GM13976 (cell line): ENCODE data around the gene BTBD10.

ENCODE experiments used
- DNase-seq: peaks from one replicate; pipeline ENCODE4 v3.0.0; 2012; ENCODE audit warnings: low spot score
- CTCF ChIP-seq: IDR thresholded peaks from 2 replicates; pipeline ENCODE4 v1.5.1; 2012; ENCODE audit warnings: borderline replicate concordance, mild to moderate bottlenecking; ENCODE audit not compliant: insufficient read depth; ENCODE audit errors: extremely low read depth, missing control alignments, control extremely low read depth
- in situ Hi-C: fragments of 300-500 bp; cut with MboI; formaldehyde crosslinking; loops from one replicate; pipeline ENCODE4 v1.12.0; 2022; ENCODE audit warnings: low sequenced_read_pairs, mixed read lengths, inconsistent platforms; ENCODE audit not compliant: unreplicated experiment

Gene BTBD10

GRCh38 chr11:13465909-13466371 lies 2.9 kb upstream of the BTBD10 start:
- peak; percentile 51 for TF ChIP-seq CTCF
- no peak for DNase-seq
- in situ Hi-C loops, result no loop called here

- TF ChIP-seq CTCF, result no peak
- in situ Hi-C loops, result no loop called here
- DNase-seq, result no peak
Observed at GRCh38 chr11:13463779-13464290, 813 bp upstream of the BTBD10 start.

GRCh38 chr11:13462311-13462900 lies 616 bp downstream of the BTBD10 start:
- TF ChIP-seq CTCF, result no peak
- in situ Hi-C loops, result no loop called here
- peak; percentile 52 for DNase-seq

GRCh38 chr11:13461291-13461690 lies 1.7 kb downstream of the BTBD10 start:
- no peak for DNase-seq
- in situ Hi-C loops, result no loop called here
- no peak for TF ChIP-seq CTCF

- no peak for DNase-seq
- no peak for TF ChIP-seq CTCF
- in situ Hi-C loops, result no loop called here
Observed at GRCh38 chr11:13450832-13451397, 12.1 kb downstream of the BTBD10 start.

GRCh38 chr11:13449522-13449921 lies 13.5 kb downstream of the BTBD10 start:
- DNase-seq, result no peak
- TF ChIP-seq CTCF, result no peak
- in situ Hi-C loops, result no loop called here
